Middle frontal gyrus (tissue), 1 donor: ENCODE data around the gene KSR1.
"Not testable (repeated sequence)": the region's sequence is repeated elsewhere in the genome, so short reads cannot be mapped to it uniquely, and the experiment has no call there.

Experiments
- DNase-seq: peaks from one replicate; pipeline ENCODE4 v3.0.0-alpha.2; 2015; ENCODE audit warnings: low spot score; ENCODE audit errors: extremely low spot score

KSR1 gene

DNA sequence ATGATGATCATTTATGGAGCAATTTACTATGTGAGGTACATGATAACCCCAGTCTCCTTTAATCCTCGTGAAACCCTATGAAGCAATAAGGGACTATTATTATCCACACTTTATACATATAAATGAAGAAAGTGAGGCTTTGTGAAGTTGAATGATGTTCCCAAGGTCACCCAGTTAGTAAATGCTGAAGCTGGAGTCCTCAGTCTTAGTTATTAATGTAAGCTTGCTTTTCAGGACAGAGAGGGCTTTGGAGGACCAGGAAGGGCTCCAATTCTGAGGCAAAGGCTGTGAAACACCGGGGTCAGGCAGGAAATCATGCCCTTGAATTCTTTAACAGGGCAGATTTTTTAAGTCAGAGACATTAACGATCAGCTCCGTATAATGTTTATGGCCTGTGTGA is 36.8 kb downstream of the KSR1 start:
- no peak for DNase-seq

DNA sequence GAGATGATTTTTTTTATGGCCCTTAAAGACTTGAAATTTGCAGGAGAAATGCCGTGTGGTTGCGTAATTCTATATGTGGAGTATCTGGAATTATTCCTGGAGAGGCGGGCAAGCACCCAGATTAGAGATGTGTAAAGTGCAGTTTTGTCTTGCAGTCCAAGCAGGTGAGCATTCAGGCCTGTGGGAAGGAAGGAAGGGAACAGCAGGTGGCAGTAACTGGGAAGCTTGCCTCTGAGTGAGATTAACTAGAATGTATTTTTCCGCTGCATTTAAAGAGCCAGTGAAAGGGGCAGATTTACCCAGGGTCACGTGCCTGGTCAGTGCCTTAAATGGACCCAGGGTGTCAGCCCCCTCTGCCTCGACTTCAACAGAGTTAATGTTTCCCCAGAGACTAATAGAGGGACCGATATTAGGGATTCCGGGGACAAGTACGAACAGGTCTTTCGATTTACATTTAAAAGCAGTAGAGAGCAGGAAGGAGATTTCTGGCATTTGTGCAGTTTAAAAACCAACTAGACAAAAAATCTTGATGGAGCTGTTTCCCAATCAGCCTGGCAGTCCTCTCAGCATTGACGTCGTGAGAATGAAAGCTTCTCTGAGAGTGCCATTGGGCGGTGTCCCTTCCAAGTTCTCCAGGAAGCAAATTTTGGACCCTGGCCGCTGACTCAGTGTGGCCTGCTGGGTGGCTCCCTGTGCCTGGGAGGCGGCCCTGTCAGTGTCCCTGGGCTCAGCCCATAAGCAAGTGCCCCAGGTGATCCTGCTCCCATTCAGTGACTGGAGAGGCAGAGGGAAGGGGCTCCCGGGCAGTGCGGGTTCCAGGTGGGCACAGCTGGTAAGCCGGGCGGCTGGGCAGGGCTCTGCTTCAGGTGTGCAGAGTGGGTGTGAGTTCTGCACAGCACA is 38.2 kb downstream of the KSR1 start:
- peak; percentile 37 for DNase-seq

GRCh38 chr17:27495460-27495859 is 39.2 kb downstream of the KSR1 start:
- DNase-seq: no peak

DNA sequence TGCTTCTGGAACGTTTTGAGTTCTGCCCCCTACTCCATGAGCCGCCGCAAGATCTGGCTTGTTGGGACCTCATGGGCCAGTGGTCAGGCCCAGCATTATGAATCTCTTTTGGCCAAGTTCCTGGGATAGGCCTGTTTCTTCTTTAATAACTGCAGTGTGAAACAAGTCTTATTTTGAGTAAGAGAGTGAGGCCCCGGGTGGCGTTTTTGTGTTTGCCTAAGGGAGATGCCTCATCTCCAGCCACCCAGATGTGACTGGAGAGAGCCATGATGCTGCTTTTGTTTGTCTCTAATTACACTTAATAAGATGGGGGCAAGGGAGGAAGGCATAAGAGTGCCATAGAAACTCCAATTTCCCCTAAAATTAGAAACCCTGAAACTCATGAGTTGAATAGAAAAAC is 39.8 kb downstream of the KSR1 start:
- no peak for DNase-seq

DNA sequence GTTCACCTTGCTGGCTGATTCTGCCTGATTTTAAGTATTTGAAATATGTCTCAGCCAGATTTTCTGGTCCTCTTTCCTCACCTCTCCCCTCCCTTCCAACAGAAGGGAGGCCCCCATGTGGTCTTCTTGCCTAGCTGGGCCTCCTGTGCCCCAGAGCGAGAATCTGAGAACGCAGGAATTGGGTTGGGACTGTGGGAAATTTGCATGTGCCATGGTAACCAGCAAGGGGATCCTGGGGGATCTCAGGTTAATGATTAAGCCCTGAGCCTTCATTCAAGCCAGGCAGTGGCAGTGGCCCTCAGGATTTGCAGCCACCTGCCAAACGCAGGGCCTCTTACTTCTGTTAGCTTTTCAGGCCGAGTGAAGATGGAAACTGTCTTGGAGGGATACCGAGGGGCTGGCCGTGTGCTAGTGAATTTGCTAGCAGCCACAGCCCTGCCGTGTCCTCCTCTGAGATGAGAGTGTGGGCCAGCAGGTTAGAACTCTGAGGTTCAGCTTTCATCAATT is 40.2 kb downstream of the KSR1 start:
- DNase-seq: no peak

GRCh38 chr17:27496971-27497370 is 40.7 kb downstream of the KSR1 start:
- no peak for DNase-seq

DNA sequence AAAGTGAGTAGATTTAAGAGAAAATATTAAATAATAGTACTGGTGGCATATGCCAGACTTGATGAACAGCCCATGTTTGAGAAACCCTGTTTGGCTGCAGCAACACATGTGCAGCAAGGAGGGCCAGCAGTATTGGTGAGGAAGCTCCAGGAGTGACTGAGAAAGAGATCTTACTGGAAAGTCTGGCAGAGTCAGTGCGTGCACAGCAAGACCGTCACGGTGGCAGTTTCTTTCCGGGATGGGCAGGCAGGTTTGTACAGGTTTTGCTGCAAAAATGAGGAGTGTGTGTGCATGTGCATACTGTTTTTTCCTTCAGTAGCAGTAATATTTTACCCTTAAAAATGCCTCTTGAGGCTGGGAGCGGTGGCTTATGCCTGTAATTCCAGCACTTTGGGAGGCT is 41.4 kb downstream of the KSR1 start:
- DNase-seq: no peak

- DNase-seq: no peak
Observed at GRCh38 chr17:27498615-27499309, 42.5 kb downstream of the KSR1 start.

DNA sequence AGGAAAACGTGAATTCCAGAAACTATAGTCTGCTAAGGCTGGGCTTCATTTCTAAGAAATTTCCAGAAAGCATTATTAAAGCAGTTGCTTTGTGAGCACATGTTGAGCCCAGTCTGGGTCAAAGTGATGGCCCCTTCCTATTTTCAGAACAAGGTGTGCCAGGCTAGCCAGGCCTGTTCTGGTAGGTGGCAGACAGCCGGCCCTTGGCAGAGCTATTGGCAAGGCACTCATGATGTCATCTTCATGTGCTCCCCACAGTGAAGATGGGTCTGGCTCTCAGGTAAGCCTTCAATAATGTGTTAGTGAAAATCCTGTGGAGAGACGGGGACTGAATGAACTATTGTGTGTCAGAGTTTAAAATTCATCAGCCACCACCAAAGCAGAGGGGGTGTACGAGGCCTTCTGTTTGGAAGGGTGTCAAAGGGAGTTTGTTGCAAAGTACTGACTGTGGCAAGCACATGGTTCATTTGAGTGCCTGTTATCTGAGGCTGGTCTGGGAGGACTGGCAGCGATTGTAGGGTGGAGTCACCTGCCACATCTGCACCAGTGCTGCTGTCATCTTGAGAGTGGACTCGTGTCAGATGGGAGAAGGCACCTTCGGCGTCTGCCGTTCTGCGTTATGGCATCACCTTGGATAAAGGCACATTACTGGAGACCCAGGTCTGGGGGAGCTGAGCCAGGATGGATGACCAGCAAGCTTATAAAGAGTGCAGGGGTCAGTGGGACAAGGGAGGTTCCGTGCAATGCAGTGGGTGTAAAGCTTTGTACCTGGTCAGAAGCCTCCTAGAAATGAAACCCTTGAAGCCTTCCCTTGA is 43.4 kb downstream of the KSR1 start:
- DNase-seq: no peak

GRCh38 chr17:27501338-27501737 is 45.1 kb downstream of the KSR1 start:
- DNase-seq: not testable (repeated sequence)

DNA sequence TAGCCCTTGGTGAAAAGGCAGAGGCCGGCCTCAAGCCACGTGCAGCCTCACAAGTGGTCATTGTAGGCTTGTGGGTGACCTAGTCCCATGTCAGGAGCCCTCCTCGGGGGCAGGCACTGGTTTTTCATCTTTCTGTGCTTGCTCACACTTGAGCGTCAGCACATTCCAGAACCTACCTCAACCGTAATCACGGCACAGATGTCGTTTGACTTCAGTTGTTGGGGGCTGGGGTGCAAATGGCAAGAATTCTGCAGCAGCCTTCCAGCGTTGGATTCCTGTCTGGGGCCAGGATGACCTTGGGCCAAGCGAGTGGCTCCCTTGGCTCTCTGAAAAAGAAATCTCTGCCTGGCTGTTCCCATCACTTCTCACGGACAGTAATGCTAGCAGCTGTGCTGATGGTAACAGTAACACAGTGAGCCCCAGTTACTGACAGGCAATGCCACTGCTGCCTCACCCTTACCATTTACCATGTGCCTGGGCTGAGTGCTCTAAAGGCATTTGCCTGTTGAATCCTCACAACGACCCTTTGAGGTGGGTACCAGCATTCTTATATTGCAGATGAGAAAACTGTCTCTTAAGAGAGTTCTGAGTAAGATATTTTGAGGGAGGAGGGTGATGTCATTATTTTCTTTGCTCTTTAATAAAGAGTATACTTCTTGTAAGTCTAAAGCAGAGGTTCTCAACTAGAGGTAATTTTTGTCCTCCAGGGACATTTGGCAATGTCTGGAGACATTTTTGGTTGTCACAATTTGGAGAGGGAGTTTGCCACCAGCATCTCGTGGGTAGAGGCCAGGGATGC is 46.5 kb downstream of the KSR1 start:
- DNase-seq: no peak

GRCh38 chr17:27503611-27504010 is 47.4 kb downstream of the KSR1 start:
- no peak for DNase-seq

GRCh38 chr17:27504188-27504995 is 48.1 kb downstream of the KSR1 start:
- no peak for DNase-seq

DNA sequence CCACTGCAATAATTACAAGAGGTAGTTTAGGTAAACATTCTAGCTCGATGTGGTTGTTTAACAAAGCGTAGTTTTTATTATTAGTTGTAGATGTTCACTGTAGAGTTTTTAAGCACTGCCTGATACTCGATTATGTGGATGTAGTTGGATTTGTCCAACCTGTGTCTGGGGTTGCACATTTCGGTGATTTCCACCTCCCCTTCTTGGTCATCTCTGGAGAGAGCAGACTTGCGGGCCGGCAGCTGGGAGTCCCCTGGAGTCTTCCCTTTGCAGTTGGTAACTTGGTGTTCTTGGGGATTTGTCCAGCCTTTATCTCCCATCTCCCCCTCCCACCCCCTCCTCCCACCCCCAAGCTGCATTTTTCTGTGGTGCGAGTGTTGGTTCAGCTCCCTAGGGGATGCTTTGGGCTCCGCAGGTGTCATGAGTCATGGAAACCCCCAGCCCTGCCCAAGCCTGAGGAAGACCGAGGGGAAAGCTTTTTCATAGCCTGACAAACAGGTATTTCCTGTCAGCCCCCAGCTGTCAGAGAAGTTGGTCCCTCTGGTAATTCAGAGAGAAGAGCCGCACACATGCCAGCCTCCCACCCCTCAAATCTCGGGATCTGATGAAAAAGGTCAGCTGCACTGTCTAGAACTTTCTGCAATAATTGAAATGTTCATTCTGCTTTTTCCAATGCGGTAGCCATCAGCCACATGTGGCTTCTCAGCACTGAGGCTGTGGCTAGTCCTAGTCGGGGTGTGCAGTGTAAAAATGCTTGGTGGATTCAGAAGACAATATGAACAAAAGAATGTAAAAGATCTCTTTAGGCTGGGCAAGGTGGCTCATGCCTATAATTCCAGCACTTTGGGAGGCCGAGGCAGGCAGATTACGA is 50.3 kb downstream of the KSR1 start:
- no peak for DNase-seq

DNA sequence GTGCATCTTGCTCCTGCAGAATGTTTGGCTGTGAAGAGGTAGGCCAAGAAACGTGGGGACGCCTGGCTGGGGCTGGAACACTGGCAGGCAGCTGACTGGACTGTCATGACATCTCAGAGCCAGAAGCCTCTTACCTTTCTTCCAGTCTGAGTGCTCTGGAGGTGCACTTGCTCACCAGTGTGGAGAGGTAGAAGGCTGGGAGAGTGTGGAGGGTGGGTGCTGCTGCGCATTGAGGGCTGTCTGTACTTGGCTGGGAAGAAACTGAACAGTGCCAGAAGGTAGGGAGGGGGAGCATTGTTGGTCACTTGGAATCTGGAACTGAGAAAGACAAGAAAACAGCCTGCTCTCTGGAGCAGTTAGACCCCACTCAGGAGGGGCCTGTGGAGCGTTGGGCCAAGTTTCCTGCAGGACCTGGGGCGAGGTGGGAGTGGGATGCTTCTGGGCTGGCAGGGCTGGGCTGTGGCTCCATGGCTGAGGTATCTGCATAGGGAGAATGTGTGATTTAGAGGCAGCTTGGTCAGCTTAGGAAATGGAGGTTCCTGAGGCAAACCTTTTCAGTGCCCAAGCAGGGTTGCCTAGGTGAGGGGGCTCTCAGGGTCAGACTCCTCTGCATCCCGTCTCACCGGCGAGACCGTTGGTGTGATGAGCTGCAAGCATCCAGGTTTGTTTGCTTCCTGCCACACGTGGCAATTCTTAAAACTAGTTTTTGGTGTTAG is 55.1 kb downstream of the KSR1 start:
- DNase-seq: no peak

DNA sequence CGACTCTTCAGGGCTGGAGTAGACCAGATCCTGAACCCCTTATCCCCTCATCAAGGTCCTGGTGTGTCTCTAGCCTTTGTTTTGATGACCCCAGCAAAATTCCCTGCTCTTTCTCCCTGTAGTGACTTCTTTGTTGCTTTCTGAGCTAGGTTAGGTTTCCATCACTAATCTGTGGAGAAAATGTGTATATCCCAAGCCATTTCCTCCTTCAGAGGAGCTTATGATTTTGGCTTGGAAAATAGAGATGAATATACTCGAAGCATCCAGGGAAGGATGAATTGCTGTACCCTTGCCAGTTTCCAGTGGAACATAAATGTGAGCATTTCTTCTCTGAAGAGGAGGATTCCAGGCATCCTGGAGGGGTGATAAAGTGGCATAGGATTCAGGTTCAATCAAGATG is 55.8 kb downstream of the KSR1 start:
- DNase-seq: no peak

DNA sequence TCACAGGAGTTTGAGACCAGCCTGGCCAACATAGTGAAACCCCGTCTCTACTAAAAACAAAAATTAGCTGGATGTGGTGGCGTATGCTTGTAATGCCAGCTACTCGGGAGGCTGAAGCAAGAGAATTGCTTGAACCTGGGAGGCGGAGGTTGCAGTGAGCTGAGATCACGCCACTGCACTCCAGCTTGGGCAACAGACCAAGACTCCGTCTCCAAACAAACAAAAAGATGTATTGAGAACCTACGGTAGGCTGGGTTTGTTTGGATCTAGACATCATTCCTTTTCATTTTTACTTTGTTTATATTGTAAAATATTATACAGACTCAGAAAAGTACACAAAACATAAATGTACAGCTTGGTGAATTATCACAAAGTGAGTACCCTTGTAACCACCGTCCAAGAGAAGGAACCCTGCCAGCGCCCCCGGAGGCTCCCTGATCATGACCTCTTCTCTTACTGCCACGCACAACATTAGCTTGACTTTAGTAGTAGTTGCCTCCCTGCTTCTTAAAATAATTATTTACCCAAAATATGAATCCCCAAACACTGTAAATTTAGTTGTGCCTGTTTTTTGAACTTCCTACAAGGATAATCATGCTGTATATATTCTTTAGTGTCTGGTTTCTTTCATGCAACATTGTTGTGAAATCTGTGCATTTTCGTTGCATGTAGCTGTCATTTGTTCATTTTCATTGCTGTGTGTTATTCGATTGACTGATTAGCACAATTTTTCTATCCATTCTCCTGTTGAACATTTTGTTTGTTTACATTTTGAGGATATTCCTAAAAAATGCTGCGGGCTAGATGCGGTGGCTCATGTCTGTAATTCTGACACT is 56.5 kb downstream of the KSR1 start:
- no peak for DNase-seq

DNA sequence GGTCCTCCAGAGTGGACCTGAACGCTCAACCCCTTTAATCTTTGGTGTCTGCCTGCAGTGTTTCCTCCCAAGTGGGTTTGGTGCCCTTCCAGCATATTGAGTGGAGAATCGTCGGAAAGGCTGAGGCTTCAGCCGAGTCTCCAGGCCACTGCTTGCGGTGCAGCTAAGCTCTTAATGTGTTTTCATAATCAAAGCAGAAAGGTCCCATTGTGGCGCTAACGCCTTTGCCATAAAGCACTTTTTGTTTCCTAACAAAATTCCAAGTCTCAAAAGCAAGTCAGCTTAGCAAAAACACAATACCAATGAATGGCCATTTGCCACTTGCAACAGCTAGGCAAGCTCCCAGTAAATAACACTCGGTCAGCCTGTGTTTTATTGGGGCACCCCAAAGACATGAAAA is 57.6 kb downstream of the KSR1 start:
- DNase-seq: peak; percentile 47
